Amygdala (tissue), 56 donors: ENCODE measurements around the gene ASTN2.
"Not testable (repeated sequence)": the region's sequence is repeated elsewhere in the genome, so short reads cannot be mapped to it uniquely, and the experiment has no call there.

Source experiments
- DNase-seq, 56 donors: peaks; one replicate each; lab custom pipeline; 2025; lab: John Stamatoyannopoulos, UW

Gene ASTN2

GRCh38 chr9:116465576-116466270 lies 949.1 kb downstream of the ASTN2 start:
- no peak for DNase-seq

- DNase-seq = no peak
These were observed 949.8 kb downstream of the ASTN2 start for GRCh38 chr9:116464987-116465571.

GRCh38 chr9:116464423-116464822 lies 950.4 kb downstream of the ASTN2 start:
- DNase-seq = no peak

GRCh38 chr9:116461632-116462031 lies 953.2 kb downstream of the ASTN2 start:
- DNase-seq = no peak

GRCh38 chr9:116460026-116460425 lies 954.8 kb downstream of the ASTN2 start:
- DNase-seq = no peak

GRCh38 chr9:116459576-116459975 lies 955.3 kb downstream of the ASTN2 start:
- DNase-seq = no peak

GRCh38 chr9:116456490-116457088 lies 958.3 kb downstream of the ASTN2 start:
- no peak for DNase-seq

GRCh38 chr9:116454539-116454938 lies 960.3 kb downstream of the ASTN2 start:
- not testable (repeated sequence) for DNase-seq

GRCh38 chr9:116453785-116454184 lies 961.1 kb downstream of the ASTN2 start:
- no peak for DNase-seq

GRCh38 chr9:116452634-116453033 lies 962.2 kb downstream of the ASTN2 start:
- DNase-seq = no peak

- no peak for DNase-seq
These were observed 962.6 kb downstream of the ASTN2 start for GRCh38 chr9:116452227-116452626.

- DNase-seq = no peak
These were observed 963.2 kb downstream of the ASTN2 start for GRCh38 chr9:116451500-116452115.

GRCh38 chr9:116450378-116451139 lies 964.3 kb downstream of the ASTN2 start:
- DNase-seq = no peak

GRCh38 chr9:116449949-116450348 lies 964.9 kb downstream of the ASTN2 start:
- DNase-seq = no peak

GRCh38 chr9:116448431-116448830 lies 966.4 kb downstream of the ASTN2 start:
- no peak for DNase-seq

GRCh38 chr9:116447934-116448333 lies 966.9 kb downstream of the ASTN2 start:
- no peak for DNase-seq

GRCh38 chr9:116442528-116442927 lies 972.3 kb downstream of the ASTN2 start:
- DNase-seq = no peak

- DNase-seq = no peak
These were observed 977.2 kb downstream of the ASTN2 start for GRCh38 chr9:116437411-116438370.

GRCh38 chr9:116436121-116436520 lies 978.7 kb downstream of the ASTN2 start:
- DNase-seq = no peak

GRCh38 chr9:116435706-116436105 lies 979.2 kb downstream of the ASTN2 start:
- DNase-seq = no peak
